ENCODE measurements around the gene CAMTA2. TPM values are rescaled to one million over a fixed set of nuclear protein-coding genes. Genes with fewer than 3 reads are reported as not detected.
A peak's percentile ranks its signal among the peaks of the same experiment; 100 is the strongest.

CAMTA2 gene
- polyA plus RNA-seq, 1 donor from 2014 or later = 7.3 TPM

DNA sequence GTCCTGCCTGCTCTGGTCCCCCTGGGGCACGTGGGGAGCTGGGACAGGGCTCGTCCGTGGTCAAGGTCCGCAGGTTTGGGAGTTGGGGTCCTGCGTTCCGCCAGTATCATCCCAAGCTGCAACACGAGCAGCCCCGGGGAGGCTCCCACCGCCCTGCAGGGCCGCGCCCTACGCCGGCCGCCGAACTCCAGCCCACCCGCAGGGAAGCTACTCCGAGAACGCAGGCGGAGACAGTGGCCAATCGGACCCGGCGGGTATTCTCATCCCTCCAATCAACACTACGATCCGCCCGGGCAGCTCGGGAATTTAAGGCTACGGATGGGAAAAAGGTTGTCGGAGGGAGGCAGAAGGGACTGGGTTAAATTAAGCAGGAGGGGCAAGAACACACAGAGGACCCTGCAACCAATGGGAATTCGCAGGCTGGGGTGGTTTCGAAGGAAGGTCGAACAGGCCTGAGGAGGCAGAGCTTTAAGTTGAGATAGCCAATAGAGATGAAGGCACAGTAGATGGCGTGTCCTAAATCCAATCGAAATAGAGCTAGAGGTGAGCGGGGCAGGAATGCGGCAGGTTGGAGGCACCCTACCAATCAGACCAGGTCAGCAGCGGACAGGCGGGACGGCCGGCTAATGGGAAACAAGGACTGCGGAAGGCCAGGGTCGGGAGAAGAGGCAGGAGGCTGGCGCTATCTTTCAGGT, 20.5 kb downstream of the CAMTA2 start:
- peak overlapping the region; percentile 97 for H3K27ac ChIP-seq (ENCODE audit: low read length)
- TF ChIP-seq EZH2 (IDR thresholded peaks at IDR 0.05; ENCODE audit: borderline replicate concordance, insufficient read depth, low read length, poor library complexity, severe bottlenecking) (no peak), EP300 (conservative IDR thresholded peaks at IDR 0.05; ENCODE audit: poor library complexity, severe bottlenecking) (no peak), RAD21 (conservative IDR thresholded peaks at IDR 0.05) (no peak), TAF1 (IDR thresholded peaks at IDR 0.05; ENCODE audit: low read depth) (no peak), SMC3 (conservative IDR thresholded peaks at IDR 0.05; ENCODE audit: poor library complexity) (no peak), POLR2AphosphoS5 (IDR thresholded peaks at IDR 0.05) (peak; percentile 32), MXI1 (conservative IDR thresholded peaks at IDR 0.05; ENCODE audit: poor library complexity, severe bottlenecking) (peak; percentile 62)
- TF ChIP-seq, protein P1, sequence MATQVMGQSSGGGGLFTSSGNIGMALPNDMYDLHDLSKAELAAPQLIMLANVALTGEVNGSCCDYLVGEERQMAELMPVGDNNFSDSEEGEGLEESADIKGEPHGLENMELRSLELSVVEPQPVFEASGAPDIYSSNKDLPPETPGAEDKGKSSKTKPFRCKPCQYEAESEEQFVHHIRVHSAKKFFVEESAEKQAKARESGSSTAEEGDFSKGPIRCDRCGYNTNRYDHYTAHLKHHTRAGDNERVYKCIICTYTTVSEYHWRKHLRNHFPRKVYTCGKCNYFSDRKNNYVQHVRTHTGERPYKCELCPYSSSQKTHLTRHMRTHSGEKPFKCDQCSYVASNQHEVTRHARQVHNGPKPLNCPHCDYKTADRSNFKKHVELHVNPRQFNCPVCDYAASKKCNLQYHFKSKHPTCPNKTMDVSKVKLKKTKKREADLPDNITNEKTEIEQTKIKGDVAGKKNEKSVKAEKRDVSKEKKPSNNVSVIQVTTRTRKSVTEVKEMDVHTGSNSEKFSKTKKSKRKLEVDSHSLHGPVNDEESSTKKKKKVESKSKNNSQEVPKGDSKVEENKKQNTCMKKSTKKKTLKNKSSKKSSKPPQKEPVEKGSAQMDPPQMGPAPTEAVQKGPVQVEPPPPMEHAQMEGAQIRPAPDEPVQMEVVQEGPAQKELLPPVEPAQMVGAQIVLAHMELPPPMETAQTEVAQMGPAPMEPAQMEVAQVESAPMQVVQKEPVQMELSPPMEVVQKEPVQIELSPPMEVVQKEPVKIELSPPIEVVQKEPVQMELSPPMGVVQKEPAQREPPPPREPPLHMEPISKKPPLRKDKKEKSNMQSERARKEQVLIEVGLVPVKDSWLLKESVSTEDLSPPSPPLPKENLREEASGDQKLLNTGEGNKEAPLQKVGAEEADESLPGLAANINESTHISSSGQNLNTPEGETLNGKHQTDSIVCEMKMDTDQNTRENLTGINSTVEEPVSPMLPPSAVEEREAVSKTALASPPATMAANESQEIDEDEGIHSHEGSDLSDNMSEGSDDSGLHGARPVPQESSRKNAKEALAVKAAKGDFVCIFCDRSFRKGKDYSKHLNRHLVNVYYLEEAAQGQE (IDR thresholded peaks at IDR 0.05; ENCODE audit: borderline replicate concordance) = no peak
- TF ChIP-seq, protein P2, sequence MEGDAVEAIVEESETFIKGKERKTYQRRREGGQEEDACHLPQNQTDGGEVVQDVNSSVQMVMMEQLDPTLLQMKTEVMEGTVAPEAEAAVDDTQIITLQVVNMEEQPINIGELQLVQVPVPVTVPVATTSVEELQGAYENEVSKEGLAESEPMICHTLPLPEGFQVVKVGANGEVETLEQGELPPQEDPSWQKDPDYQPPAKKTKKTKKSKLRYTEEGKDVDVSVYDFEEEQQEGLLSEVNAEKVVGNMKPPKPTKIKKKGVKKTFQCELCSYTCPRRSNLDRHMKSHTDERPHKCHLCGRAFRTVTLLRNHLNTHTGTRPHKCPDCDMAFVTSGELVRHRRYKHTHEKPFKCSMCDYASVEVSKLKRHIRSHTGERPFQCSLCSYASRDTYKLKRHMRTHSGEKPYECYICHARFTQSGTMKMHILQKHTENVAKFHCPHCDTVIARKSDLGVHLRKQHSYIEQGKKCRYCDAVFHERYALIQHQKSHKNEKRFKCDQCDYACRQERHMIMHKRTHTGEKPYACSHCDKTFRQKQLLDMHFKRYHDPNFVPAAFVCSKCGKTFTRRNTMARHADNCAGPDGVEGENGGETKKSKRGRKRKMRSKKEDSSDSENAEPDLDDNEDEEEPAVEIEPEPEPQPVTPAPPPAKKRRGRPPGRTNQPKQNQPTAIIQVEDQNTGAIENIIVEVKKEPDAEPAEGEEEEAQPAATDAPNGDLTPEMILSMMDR (IDR thresholded peaks at IDR 0.05; ENCODE audit: poor library complexity, severe bottlenecking) = peak; percentile 54
- peak overlapping the region; percentile 60 for H3K4me2 ChIP-seq (ENCODE audit: low read length)
- H2AFZ ChIP-seq (ENCODE audit: low read depth, low read length) = peak overlapping the region; percentile 40
- H3K9ac ChIP-seq (ENCODE audit: low read length) = peak overlapping the region; percentile 89
- H3F3A ChIP-seq (ENCODE audit: insufficient read depth, low read length, poor library complexity, severe bottlenecking) = peaks cover 9% of the 10 kb centered on the region
- no peaks in the 10 kb centered on the region for H3K36me3 ChIP-seq (ENCODE audit: insufficient read depth, low read length)
- no peaks in the 10 kb centered on the region for H4K20me1 ChIP-seq (ENCODE audit: insufficient read depth)
- no peaks in the 10 kb centered on the region for H3K9me2 ChIP-seq (ENCODE audit: insufficient read depth, low read length)
- H3K4me3 ChIP-seq (ENCODE audit: low read length) = peak overlapping the region; percentile 71
- H3K27me3 ChIP-seq (ENCODE audit: insufficient read depth, low read depth, low read length) = no peaks in the 10 kb centered on the region
- no peaks in the 10 kb centered on the region for H3K79me2 ChIP-seq (replicated peaks; ENCODE audit: insufficient read depth, low read length)
- H3K9me3 ChIP-seq (ENCODE audit: low read length) = no peaks in the 10 kb centered on the region

DNA sequence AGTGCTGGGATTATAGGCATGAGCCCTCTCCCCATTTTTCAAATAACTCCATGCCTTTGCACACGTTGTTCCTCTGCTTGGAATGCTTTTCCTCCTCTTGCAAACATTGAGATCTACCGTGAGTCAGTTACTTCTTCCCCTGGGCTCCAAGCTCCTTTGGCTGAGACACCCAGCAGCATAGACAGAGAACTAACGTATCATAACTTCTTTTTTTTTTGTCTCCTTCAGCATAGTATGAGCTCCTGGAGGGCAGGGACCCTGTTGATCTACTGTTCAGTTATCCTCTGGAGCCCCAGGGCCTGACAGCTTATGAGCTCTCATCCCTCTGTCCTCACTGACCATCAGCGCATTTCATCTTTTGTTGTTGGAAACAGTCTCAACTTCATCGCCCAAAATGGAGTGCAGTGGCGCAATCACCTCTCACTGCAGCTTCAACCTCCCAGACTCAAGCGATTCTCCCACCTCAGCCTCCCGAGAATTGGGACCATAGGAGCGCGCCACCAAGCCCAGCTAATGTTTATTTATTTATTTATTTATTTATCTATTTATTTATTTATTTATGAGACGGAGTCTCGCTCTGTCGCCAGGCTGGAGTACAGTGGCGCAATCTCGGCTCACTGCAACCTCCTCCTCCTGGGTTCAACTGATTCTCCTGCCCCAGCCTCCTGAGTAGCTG, 22.0 kb downstream of the CAMTA2 start:
- Histone ChIP-seq H3K4me2 (ENCODE audit: low read length) (no peak overlapping the region), H3K9me2 (ENCODE audit: insufficient read depth, low read length) (no peaks in the 10 kb centered on the region), H3K4me3 (ENCODE audit: low read length) (no peak overlapping the region), H3K79me2 (replicated peaks; ENCODE audit: insufficient read depth, low read length) (no peaks in the 10 kb centered on the region), H3K9me3 (ENCODE audit: low read length) (no peaks in the 10 kb centered on the region), H3K9ac (ENCODE audit: low read length) (no peak overlapping the region), H3K27ac (ENCODE audit: low read length) (no peak overlapping the region), H3K27me3 (ENCODE audit: insufficient read depth, low read depth, low read length) (no peaks in the 10 kb centered on the region), H2AFZ (ENCODE audit: low read depth, low read length) (no peak overlapping the region), H3F3A (ENCODE audit: insufficient read depth, low read length, poor library complexity, severe bottlenecking) (peaks cover 9% of the 10 kb centered on the region), H4K20me1 (ENCODE audit: insufficient read depth) (no peaks in the 10 kb centered on the region), H3K36me3 (ENCODE audit: insufficient read depth, low read length) (no peaks in the 10 kb centered on the region)
- TF ChIP-seq TAF1 (IDR thresholded peaks at IDR 0.05; ENCODE audit: low read depth) (no peak), SMC3 (conservative IDR thresholded peaks at IDR 0.05; ENCODE audit: poor library complexity) (no peak), POLR2AphosphoS5 (IDR thresholded peaks at IDR 0.05) (no peak), MXI1 (conservative IDR thresholded peaks at IDR 0.05; ENCODE audit: poor library complexity, severe bottlenecking) (no peak), EZH2 (IDR thresholded peaks at IDR 0.05; ENCODE audit: borderline replicate concordance, insufficient read depth, low read length, poor library complexity, severe bottlenecking) (no peak), RAD21 (conservative IDR thresholded peaks at IDR 0.05) (no peak), EP300 (conservative IDR thresholded peaks at IDR 0.05; ENCODE audit: poor library complexity, severe bottlenecking) (no peak)
- TF ChIP-seq, protein P2 (IDR thresholded peaks at IDR 0.05; ENCODE audit: poor library complexity, severe bottlenecking) = no peak
- TF ChIP-seq, protein P1 (IDR thresholded peaks at IDR 0.05; ENCODE audit: borderline replicate concordance) = no peak
